ENCODE measurements around the gene SAMSN1. TPM values are rescaled to one million over a fixed set of nuclear protein-coding genes. Genes with fewer than 3 reads are reported as not detected.

Gene SAMSN1
- total RNA-seq, 1 experiment from 2014 or later: 0.44 TPM

DNA sequence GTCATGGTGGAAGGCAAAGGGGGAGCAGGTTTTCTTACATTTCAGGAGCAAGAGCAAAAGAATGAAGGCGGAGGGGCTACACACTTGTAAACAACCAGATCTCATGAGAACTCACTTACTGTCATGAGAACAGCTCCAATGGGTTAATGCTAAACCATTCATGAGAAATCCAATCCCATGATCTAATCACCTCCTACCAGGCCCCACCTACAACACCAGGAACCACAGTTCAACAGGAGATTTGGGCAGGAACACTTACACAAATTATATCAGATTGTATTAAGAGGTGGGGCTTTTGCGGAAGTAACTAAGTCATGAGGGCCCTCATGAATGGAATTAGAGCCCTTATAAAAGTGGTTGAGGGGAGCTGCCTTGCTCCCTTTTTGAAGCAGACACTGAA is 48.9 kb upstream of the SAMSN1 start:
- no TSS peak for BruUV-seq (replicated peaks)
- ChIA-PET POLR2A (no interaction called here), CTCF (no interaction called here)
- Histone ChIP-seq H3K27ac (ENCODE audit: low read length) (no peak overlapping the region), H3K4me3 (ENCODE audit: low read depth in 2 of 2, low read length in 2 of 2) (no peak overlapping the region), H3K27me3 (ENCODE audit: control insufficient read depth, insufficient read depth, low read length) (no peaks in the 10 kb centered on the region), H3K36me3 (ENCODE audit: control insufficient read depth, insufficient read depth, low read length) (no peaks in the 10 kb centered on the region), H3K4me1 (ENCODE audit: control insufficient read depth, insufficient read depth, low read length) (no peaks in the 10 kb centered on the region), H3K9me3 (ENCODE audit: control insufficient read depth, insufficient read depth, low read depth, low read length) (no peaks in the 10 kb centered on the region)
- TF ChIP-seq, protein P1, sequence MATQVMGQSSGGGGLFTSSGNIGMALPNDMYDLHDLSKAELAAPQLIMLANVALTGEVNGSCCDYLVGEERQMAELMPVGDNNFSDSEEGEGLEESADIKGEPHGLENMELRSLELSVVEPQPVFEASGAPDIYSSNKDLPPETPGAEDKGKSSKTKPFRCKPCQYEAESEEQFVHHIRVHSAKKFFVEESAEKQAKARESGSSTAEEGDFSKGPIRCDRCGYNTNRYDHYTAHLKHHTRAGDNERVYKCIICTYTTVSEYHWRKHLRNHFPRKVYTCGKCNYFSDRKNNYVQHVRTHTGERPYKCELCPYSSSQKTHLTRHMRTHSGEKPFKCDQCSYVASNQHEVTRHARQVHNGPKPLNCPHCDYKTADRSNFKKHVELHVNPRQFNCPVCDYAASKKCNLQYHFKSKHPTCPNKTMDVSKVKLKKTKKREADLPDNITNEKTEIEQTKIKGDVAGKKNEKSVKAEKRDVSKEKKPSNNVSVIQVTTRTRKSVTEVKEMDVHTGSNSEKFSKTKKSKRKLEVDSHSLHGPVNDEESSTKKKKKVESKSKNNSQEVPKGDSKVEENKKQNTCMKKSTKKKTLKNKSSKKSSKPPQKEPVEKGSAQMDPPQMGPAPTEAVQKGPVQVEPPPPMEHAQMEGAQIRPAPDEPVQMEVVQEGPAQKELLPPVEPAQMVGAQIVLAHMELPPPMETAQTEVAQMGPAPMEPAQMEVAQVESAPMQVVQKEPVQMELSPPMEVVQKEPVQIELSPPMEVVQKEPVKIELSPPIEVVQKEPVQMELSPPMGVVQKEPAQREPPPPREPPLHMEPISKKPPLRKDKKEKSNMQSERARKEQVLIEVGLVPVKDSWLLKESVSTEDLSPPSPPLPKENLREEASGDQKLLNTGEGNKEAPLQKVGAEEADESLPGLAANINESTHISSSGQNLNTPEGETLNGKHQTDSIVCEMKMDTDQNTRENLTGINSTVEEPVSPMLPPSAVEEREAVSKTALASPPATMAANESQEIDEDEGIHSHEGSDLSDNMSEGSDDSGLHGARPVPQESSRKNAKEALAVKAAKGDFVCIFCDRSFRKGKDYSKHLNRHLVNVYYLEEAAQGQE (IDR thresholded peaks at IDR 0.05; ENCODE audit: insufficient read depth in 1 of 2, low read depth in 2 of 2, low read length in 1 of 2): no peak
- TF ChIP-seq POLR2AphosphoS5 (IDR thresholded peaks at IDR 0.05; ENCODE audit: low read depth, low read length): no peak
- TF ChIP-seq, protein P2, sequence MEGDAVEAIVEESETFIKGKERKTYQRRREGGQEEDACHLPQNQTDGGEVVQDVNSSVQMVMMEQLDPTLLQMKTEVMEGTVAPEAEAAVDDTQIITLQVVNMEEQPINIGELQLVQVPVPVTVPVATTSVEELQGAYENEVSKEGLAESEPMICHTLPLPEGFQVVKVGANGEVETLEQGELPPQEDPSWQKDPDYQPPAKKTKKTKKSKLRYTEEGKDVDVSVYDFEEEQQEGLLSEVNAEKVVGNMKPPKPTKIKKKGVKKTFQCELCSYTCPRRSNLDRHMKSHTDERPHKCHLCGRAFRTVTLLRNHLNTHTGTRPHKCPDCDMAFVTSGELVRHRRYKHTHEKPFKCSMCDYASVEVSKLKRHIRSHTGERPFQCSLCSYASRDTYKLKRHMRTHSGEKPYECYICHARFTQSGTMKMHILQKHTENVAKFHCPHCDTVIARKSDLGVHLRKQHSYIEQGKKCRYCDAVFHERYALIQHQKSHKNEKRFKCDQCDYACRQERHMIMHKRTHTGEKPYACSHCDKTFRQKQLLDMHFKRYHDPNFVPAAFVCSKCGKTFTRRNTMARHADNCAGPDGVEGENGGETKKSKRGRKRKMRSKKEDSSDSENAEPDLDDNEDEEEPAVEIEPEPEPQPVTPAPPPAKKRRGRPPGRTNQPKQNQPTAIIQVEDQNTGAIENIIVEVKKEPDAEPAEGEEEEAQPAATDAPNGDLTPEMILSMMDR (IDR thresholded peaks at IDR 0.05): no peak
- no peak for TF ChIP-seq SIN3A (IDR thresholded peaks at IDR 0.05; ENCODE audit: borderline replicate concordance, insufficient read depth, low read depth, low read length)
- TF ChIP-seq TCF7L2 (IDR thresholded peaks at IDR 0.05; ENCODE audit: low read depth, low read length): no peak
- DNase-seq (ENCODE audit: low read depth, low spot score): no peak
- intact Hi-C loops (cut with micrococcal nuclease; ENCODE audit: unreplicated experiment) (no loop called here), in situ Hi-C loops (cut with HindIII; ENCODE audit: low pct_unique_long_range_greater_than_20kb, low sequenced_read_pairs) (no loop called here)
- ATAC-seq: no peak

DNA sequence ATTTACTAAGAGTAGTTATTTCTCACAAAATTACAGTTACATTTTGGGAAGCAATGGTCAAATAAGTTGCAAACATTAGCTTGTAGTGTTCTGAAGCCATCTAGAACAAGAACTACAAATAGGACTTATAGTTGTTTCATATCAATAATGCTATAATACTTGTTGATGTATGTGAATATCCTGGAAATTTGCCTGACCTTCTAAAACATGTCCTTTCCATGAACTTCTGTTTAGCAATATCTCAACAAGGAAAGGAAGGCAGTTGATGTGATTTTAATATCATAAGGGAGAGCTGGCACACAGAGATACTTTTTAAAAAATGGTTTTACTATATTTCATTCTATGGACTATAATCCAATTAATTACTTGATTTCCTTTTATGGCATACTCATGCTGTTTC is 47.1 kb upstream of the SAMSN1 start:
- no peaks in the 10 kb centered on the region for H3K36me3 ChIP-seq (ENCODE audit: control insufficient read depth, insufficient read depth, low read length)
- H3K4me1 ChIP-seq (ENCODE audit: control insufficient read depth, insufficient read depth, low read length): no peaks in the 10 kb centered on the region
- DNase-seq (ENCODE audit: low read depth, low spot score) (no peak), ATAC-seq (no peak)
- in situ Hi-C loops (cut with HindIII; ENCODE audit: low pct_unique_long_range_greater_than_20kb, low sequenced_read_pairs): no loop called here
- CTCF ChIA-PET: no interaction called here
- intact Hi-C loops (cut with micrococcal nuclease; ENCODE audit: unreplicated experiment): no loop called here
- TF ChIP-seq TCF7L2 (IDR thresholded peaks at IDR 0.05; ENCODE audit: low read depth, low read length) (no peak), SIN3A (IDR thresholded peaks at IDR 0.05; ENCODE audit: borderline replicate concordance, insufficient read depth, low read depth, low read length) (no peak), POLR2AphosphoS5 (IDR thresholded peaks at IDR 0.05; ENCODE audit: low read depth, low read length) (no peak)
- TF ChIP-seq, protein P2 (IDR thresholded peaks at IDR 0.05): no peak
- TF ChIP-seq, protein P1 (IDR thresholded peaks at IDR 0.05; ENCODE audit: insufficient read depth in 1 of 2, low read depth in 2 of 2, low read length in 1 of 2): no peak
- H3K27ac ChIP-seq (ENCODE audit: low read length): no peak overlapping the region
- no peaks in the 10 kb centered on the region for H3K9me3 ChIP-seq (ENCODE audit: control insufficient read depth, insufficient read depth, low read depth, low read length)
- H3K4me3 ChIP-seq (ENCODE audit: low read depth in 2 of 2, low read length in 2 of 2): no peak overlapping the region
- no peaks in the 10 kb centered on the region for H3K27me3 ChIP-seq (ENCODE audit: control insufficient read depth, insufficient read depth, low read length)
- no TSS peak for BruUV-seq (replicated peaks)
- POLR2A ChIA-PET: no interaction called here

All from Panc1 (cell line).